K562 (cell line): Measurements from ENCODE around the gene CROCC2. TPM values are rescaled to one million over a fixed set of nuclear protein-coding genes. Genes with fewer than 3 reads are reported as not detected.

Experiments
- ATAC-seq: fragments of 200-7000 bp; cut with Tn5 transposase; 3 replicates; pipeline ENCODE4 v1.9.1; 2020; ENCODE audit warnings: moderate library complexity
- BruUV-seq: library from RNA; stranded (reverse); fragments of 400-500 nt; replicated peaks from 2 replicates; lab custom pipeline; 2021; lab: Mats Ljungman, UMichigan
- CTCF ChIA-PET: fragments of 300-600 bp; formaldehyde crosslinking; extraction: SDS; loops from one replicate; lab custom pipeline; 2021; ENCODE audit warnings: low intra/inter-chr PET ratio; lab: Yijun Ruan, JAX
- POLR2A ChIA-PET: fragments of 300-600, 350-650 bp; sonication (Branson Sonifier 250); formaldehyde crosslinking; extraction: SDS; loops from one replicate; lab custom pipeline; 2021; ENCODE audit warnings: antibody characterized with exemption, inconsistent platforms; lab: Yijun Ruan, JAX
- DNase-seq, 4 experiments: peaks; one replicate each; pipeline versions ENCODE4 v3.0.0 to v3.0.0-alpha.2; 2011 to 2018; ENCODE audit warnings: low spot score in 3 of 4, mixed read lengths in 3 of 4; ENCODE audit errors: extremely low read depth in 1 of 4
- FAIRE-seq: peaks from 2 replicates; lab custom pipeline; 2011; peaks lifted over from hg19 to GRCh38; lab: Jason Lieb, UNC
- H2AFZ ChIP-seq: 2 replicates; pipeline ENCODE4 v1.6.0; 2011; ENCODE audit warnings: low read depth, low read length, control low read depth, inconsistent platforms
- H3K27ac ChIP-seq: fragments of 200-600 bp; 3 replicates; pipeline ENCODE4 v1.8.0; 2011; ENCODE audit warnings: low read depth, mild to moderate bottlenecking, control low read depth, inconsistent platforms, low read length, moderate library complexity, mixed read lengths; ENCODE audit errors: extremely low read depth
- H3K27me3 ChIP-seq, 2 experiments: fragments of 300-600 bp in 1 of 2; 2 replicates in 1 of 2; 3 replicates in 1 of 2; pipeline versions ENCODE4 v1.6.0 to v1.8.0; 2011; ENCODE audit warnings: inconsistent platforms in 2 of 2, low read length in 2 of 2, mild to moderate bottlenecking in 1 of 2, mixed read lengths in 1 of 2, moderate library complexity in 1 of 2; ENCODE audit not compliant: control insufficient read depth in 2 of 2, insufficient read depth in 2 of 2
- H3K36me3 ChIP-seq: fragments of 300-600 bp; 3 replicates; pipeline ENCODE4 v1.8.0; 2011; ENCODE audit warnings: mild to moderate bottlenecking, low read length, inconsistent platforms; ENCODE audit not compliant: control insufficient read depth, insufficient read depth
- H3K4me1 ChIP-seq, 2 experiments: fragments of 200-600 bp in 1 of 2; replicated peaks in 1 of 2; 2 replicates in 1 of 2; 3 replicates in 1 of 2; pipeline versions ENCODE4 v1.5.1 to v1.8.0; 2011; ENCODE audit warnings: inconsistent platforms in 2 of 2, low read length in 2 of 2, mild to moderate bottlenecking in 1 of 2, mixed read lengths in 1 of 2, moderate library complexity in 1 of 2; ENCODE audit not compliant: control insufficient read depth in 2 of 2, insufficient read depth in 2 of 2
- H3K4me2 ChIP-seq: 2 replicates; pipeline ENCODE4 v1.6.1; 2011; ENCODE audit warnings: low read length, control low read depth, inconsistent platforms, mixed read lengths; ENCODE audit not compliant: insufficient read depth
- H3K4me3 ChIP-seq: fragments of 200-600 bp; sonication (generic), shearing (Covaris generic); 2 replicates; pipeline ENCODE4 v1.5.1; 2016; ENCODE audit warnings: control low read depth, inconsistent platforms
- H3K79me2 ChIP-seq: fragments of 200-600 bp; 3 replicates; pipeline ENCODE4 v1.8.0; 2011; ENCODE audit warnings: low read length, inconsistent platforms; ENCODE audit not compliant: control insufficient read depth, insufficient read depth
- H3K9ac ChIP-seq, 2 experiments: 2 replicates each; pipeline versions ENCODE4 v1.6.0 to v1.6.1; 2011; ENCODE audit warnings: low read depth in 2 of 2, low read length in 2 of 2, control low read depth in 1 of 2, inconsistent platforms in 1 of 2, mild to moderate bottlenecking in 1 of 2, mixed read lengths in 1 of 2; ENCODE audit not compliant: insufficient read depth in 1 of 2
- H3K9me1 ChIP-seq: one replicate; pipeline ENCODE4 v1.6.0; 2011; ENCODE audit warnings: inconsistent platforms, mild to moderate bottlenecking, low read length, moderate library complexity; ENCODE audit not compliant: control insufficient read depth, insufficient read depth
- H3K9me3 ChIP-seq: replicated peaks from 2 replicates; pipeline ENCODE4 v1.5.1; 2011; ENCODE audit warnings: low read depth, low read length, inconsistent platforms; ENCODE audit not compliant: control insufficient read depth, insufficient read depth
- H4K20me1 ChIP-seq: replicated peaks from 2 replicates; pipeline ENCODE4 v1.6.1; 2011; ENCODE audit warnings: low read length, inconsistent platforms, mixed read lengths; ENCODE audit not compliant: control insufficient read depth, insufficient read depth
- EZH2 ChIP-seq: IDR thresholded peaks from 2 replicates; pipeline ENCODE4 v1.6.1; 2012; ENCODE audit warnings: low read depth, mild to moderate bottlenecking, inconsistent platforms, low read length, borderline replicate concordance
- MED1 ChIP-seq: sonication (generic); formaldehyde crosslinking; IDR thresholded peaks from 2 replicates; pipeline ENCODE4 v1.8.1; 2023; ENCODE audit warnings: missing genetic modification reagents, borderline replicate concordance
- ZNF780A ChIP-seq: fragments of 250-450 bp; sonication (Bioruptor Pico); IDR thresholded peaks from 2 replicates; pipeline ENCODE4 v1.5.0; 2021; ENCODE audit warnings: mild to moderate bottlenecking
- WGBS: fragments of 100-300 bp; shearing (Covaris generic); methylation state at CpG from one replicate; pipeline ENCODE4 v1.1.6; 2016; ENCODE audit warnings: low coverage, mixed read lengths; ENCODE audit not compliant: insufficient coverage; ENCODE audit errors: missing lambda C conversion rate; 5-methylcytosine and 5-hydroxymethylcytosine counted together
- in situ Hi-C: fragments of 300-500 bp; cut with MboI; formaldehyde crosslinking; loops from 4 replicates; pipeline ENCODE4 v1.15.0; 2018; ENCODE audit warnings: inconsistent platforms, mixed read lengths
- intact Hi-C: fragments of 100-400 bp; cut with micrococcal nuclease; formaldehyde crosslinking; loops from 2 replicates; pipeline ENCODE4 v1.14.2; 2022
- polyA plus RNA-seq, 8 experiments: library from polyadenylated mRNA; depleted of rRNA in 4 of 8; stranded (reverse) in 5 of 8; unstranded in 3 of 8; fragments of >200 nt; fragmentation: Nextera tagmentation in 2 of 8; fragmentation: Illumina TruSeq in 1 of 8; extraction: Ambion mirVana in 2 of 8; extraction: Trizol in 1 of 8; gene quantifications; 2 replicates each; pipeline versions ENCODE4 v1.2.1 to v1.2.3, GENCODE V29; 2011 to 2014; ENCODE audit warnings: inconsistent platforms in 1 of 8, missing spikeins in 1 of 8
- total RNA-seq, 7 experiments: library from RNA; depleted of rRNA in 6 of 7; stranded (reverse); fragments of >200 nt in 6 of 7; fragmentation: Illumina TruSeq in 2 of 7; extraction: Trizol in 2 of 7; gene quantifications; 2 replicates each; pipeline versions ENCODE4 v1.2.1 to v1.2.3, GENCODE V29; 2011 to 2021; ENCODE audit warnings: low replicate concordance in 1 of 7
- TF ChIP-seq, protein P1 (sequence below): fragments of 450-650 bp; formaldehyde crosslinking; IDR thresholded peaks from 2 replicates; pipeline ENCODE4 v1.4.0; 2020; ENCODE audit warnings: mild to moderate bottlenecking, mixed read lengths

Gene CROCC2
- total and polyA plus RNA-seq, 9 of the 15 experiments (the other 6 are each of a cell fraction or from before 2014, with no cell fraction given): not detected

DNA sequence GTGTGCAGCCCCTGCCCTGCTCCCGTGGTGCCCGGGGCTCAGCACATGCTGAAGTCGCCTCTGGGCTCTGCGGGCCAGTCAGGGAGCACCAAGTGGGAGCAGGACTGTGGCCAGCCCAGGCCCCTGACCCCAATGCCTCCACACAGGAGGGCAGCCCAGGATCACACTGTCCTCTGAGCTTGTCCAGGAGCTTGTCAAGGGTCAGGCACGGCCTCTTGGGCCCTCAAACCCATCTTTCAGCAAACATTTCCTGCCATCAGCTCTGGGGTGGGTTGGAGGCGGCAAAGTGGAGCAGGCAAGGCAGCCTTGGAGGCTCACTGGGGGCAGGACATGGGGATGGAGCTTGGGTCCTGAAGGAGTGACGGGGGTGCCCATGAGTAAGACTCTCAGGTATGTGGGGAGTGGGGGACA is 102.6 kb downstream of the CROCC2 start:
- in situ Hi-C loops (no loop called here), intact Hi-C loops (no loop called here)
- H3K9me1 ChIP-seq: no peaks in the 10 kb centered on the region
- no peak overlapping the region for H2AFZ ChIP-seq
- no peak for ATAC-seq
- FAIRE-seq: no peak
- H3K27me3 ChIP-seq: peaks cover 0 to 20% of the 10 kb centered on the region in 2 experiments; a peak in 2 of 5 replicates
- 4% methylated on average over 7 of the region's 7 CpGs for WGBS
- no peak overlapping the region for H3K27ac ChIP-seq
- no TSS peak for BruUV-seq
- H3K9ac ChIP-seq: no peak overlapping the region
- peaks cover 0 to 7% of the 10 kb centered on the region in 2 experiments; a peak in 1 of 5 replicates for H3K4me1 ChIP-seq
- H3K4me3 ChIP-seq: no peak overlapping the region
- H4K20me1 ChIP-seq: no peaks in the 10 kb centered on the region
- H3K9me3 ChIP-seq: no peaks in the 10 kb centered on the region
- no peak overlapping the region for H3K4me2 ChIP-seq
- no peaks in the 10 kb centered on the region for H3K36me3 ChIP-seq
- CTCF ChIA-PET: no interaction called here
- no peak for TF ChIP-seq EZH2
- no peaks in the 10 kb centered on the region for H3K79me2 ChIP-seq
- DNase-seq: no peak
- POLR2A ChIA-PET: interaction anchor here (0.6 kb wide), 1 partner anchor 443 kb away, joined by 3 read pairs; no protein-coding TSS in a partner anchor

DNA sequence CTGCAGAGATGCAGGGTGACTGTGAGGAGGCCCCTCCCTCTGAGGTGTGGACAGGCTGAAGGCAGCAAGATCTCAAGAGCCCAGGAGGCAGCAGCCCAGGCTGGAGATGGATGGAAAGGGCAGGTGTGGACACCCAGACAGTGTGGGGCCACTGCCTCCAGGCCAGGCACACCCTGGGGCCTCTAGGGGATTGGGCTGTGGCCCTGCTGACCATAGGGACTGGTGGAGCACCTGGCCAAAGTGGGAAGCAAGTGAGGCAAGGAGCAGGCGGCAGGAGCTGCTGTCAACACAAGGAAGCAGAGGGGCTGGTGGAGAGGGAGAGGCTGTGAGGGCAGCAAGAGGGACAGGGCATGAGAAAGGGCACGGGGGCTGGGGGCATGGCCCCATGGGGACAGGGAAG is 103.1 kb downstream of the CROCC2 start:
- ATAC-seq (no peak), DNase-seq (no peak), FAIRE-seq (no peak)
- intact Hi-C loops: no loop called here
- TF ChIP-seq, protein P1, sequence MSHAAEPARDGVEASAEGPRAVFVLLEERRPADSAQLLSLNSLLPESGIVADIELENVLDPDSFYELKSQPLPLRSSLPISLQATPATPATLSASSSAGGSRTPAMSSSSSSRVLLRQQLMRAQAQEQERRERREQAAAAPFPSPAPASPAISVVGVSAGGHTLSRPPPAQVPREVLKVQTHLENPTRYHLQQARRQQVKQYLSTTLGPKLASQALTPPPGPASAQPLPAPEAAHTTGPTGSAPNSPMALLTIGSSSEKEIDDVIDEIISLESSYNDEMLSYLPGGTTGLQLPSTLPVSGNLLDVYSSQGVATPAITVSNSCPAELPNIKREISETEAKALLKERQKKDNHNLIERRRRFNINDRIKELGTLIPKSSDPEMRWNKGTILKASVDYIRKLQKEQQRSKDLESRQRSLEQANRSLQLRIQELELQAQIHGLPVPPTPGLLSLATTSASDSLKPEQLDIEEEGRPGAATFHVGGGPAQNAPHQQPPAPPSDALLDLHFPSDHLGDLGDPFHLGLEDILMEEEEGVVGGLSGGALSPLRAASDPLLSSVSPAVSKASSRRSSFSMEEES (CRISPR knock-in tag): no peak
- no peak for TF ChIP-seq MED1 (CRISPR knock-in tag)
- TF ChIP-seq ZNF780A (CRISPR knock-in tag): no peak
- no TSS peak for BruUV-seq
- Histone ChIP-seq H3K9ac (no peak overlapping the region), H3K9me1 (no peaks in the 10 kb centered on the region), H4K20me1 (no peaks in the 10 kb centered on the region), H2AFZ (no peak overlapping the region), H3K36me3 (no peaks in the 10 kb centered on the region), H3K4me1 (peaks cover 0 to 7% of the 10 kb centered on the region in 2 experiments; a peak in 1 of 5 replicates), H3K4me3 (no peak overlapping the region), H3K27ac (no peak overlapping the region), H3K79me2 (no peaks in the 10 kb centered on the region), H3K9me3 (no peaks in the 10 kb centered on the region), H3K4me2 (no peak overlapping the region), H3K27me3 (peaks cover 0 to 23% of the 10 kb centered on the region in 2 experiments; a peak in 2 of 5 replicates)
- CTCF ChIA-PET: no interaction called here
- WGBS: 0% methylated on average over 1 of the region's 2 CpGs
- POLR2A ChIA-PET: interaction anchor here (0.6 to 0.7 kb wide), 3 partner anchors 30 to 1024 kb away, joined by 3 to 4 read pairs (median 3); no protein-coding TSS in a partner anchor
- in situ Hi-C loops: no loop called here
